ENCODE measurements around the gene ATXN1. TPM values are rescaled to one million over a fixed set of nuclear protein-coding genes. Genes with fewer than 3 reads are reported as not detected.
"Not testable (repeated sequence)": the region's sequence is repeated elsewhere in the genome, so short reads cannot be mapped to it uniquely, and the experiment has no call there.

ATXN1 gene
- total RNA-seq, 2 donors from 2014 or later, result 56.4 to 103 TPM

DNA sequence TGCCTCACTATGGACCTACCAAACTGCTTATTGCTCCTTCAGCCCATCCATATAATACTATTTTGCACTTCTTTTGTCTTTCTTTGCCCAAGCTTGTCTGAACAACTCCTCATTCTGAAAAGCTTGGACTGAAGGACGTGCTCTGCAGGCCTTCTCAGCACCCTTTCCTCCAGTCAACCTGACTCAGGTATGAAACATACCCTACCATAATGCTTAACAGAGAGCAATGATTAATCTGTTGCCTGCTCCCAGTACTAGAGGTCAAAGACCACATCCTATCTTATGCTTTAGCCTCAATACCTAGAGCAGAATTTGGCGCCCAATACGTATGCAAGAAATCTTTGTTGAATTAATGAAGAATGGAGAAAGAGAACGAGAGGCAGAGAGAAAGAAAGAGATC, 55.2 kb downstream of the ATXN1 start:
- ATAC-seq, result no peak
- Mint-ChIP-seq H3K9me3 (no peaks in the 10 kb centered on the region), H3K4me3 (peak overlapping the region; percentile 52), H3K27ac (peak overlapping the region; percentile 16 to 32), H3K4me1 (ENCODE audit: low read depth in 2 of 2) (peaks cover 41 to 61% of the 10 kb centered on the region in 2 donors), H3K36me3 (peaks cover 4% of the 10 kb centered on the region), H3K27me3 (no peaks in the 10 kb centered on the region)
- DNase-seq (ENCODE audit: low spot score), result no peak

DNA sequence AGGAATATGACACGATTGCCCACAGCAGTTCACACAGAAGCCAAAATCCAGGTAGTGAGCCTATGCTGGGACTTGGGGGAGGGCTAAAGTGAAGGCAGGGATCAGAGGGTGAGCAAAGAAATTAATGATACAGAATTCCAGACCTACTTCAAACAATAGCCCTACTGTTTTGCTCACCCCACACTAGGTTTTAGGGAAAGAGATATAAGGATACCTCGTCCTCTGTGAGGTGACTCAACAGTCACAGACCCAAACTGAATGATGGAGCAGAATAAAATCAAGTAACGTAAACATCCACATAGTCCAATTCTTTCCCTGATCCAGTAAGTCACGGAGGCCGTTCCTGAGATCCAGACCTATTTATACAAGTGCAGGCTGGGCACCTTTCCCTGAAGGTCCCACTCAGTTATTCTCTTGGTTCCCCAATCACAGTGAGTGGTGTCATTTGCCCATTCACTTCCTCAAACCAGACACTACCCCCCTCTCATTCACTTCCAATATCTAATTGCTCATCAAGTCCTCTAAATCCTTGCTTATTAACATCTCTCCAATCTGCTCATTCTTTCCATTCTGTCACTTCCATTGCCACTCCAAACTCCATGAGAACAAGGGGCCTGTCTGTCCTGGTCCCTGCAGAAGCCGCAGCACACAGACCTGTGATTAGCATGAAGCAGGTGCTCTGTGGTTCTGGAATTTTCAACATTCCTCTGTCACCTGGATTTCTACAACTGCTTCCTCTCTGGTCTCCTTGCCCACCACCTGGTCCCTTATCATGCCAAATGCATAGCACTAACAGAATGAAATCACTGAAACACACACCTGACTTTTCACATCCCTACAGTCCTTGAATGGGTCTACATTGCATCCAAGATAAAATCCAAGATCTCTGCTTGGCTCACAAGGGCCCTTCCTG, 55.9 kb downstream of the ATXN1 start:
- Mint-ChIP-seq H3K27ac (peak overlapping the region; percentile 65 to 70), H3K9me3 (no peaks in the 10 kb centered on the region), H3K27me3 (no peaks in the 10 kb centered on the region), H3K36me3 (peaks cover 4% of the 10 kb centered on the region), H3K4me1 (ENCODE audit: low read depth in 2 of 2) (peaks cover 48 to 68% of the 10 kb centered on the region in 2 donors), H3K4me3 (peak overlapping the region; percentile 86)
- ATAC-seq, result no peak
- no peak for DNase-seq (ENCODE audit: low spot score)

DNA sequence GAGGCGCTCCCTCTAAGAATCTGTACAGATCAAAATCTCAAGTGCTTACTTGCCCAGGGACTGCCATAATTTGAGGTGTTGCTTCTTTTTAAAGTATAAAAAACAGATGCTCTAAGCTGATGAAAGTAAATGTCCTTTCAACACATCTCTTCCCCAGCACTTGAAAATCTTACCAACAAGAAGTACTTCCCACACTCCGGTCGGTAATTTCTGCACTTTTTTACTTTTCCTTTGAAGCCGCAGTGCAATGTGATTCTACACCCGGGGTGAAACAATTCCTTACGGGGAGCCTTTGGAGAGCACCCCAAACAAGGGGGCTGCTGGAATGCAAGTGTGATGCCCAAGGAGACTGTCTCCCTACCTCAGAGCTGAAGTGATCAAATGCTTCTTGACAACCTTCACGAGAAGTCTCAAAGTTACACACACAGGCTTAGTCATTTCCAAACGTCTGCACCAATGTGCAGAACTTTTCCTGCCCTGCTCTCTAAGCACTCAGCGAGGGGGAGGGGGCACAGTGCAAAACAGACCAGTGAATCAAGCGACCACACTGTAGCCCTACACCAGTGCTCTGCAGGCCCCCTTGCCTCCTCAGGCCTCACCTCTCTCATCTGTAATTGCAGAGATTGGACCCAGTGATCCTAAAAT, 56.7 kb downstream of the ATXN1 start:
- H3K9me3 Mint-ChIP-seq, result no peaks in the 10 kb centered on the region
- peak overlapping the region; percentile 86 for H3K4me3 Mint-ChIP-seq
- H3K36me3 Mint-ChIP-seq, result peaks cover 4% of the 10 kb centered on the region
- no peaks in the 10 kb centered on the region for H3K27me3 Mint-ChIP-seq
- peaks cover 57 to 77% of the 10 kb centered on the region in 2 donors for H3K4me1 Mint-ChIP-seq (ENCODE audit: low read depth in 2 of 2)
- H3K27ac Mint-ChIP-seq, result peak overlapping the region; percentile 65 to 70
- ATAC-seq, result peak; percentile 74 to 92
- DNase-seq (ENCODE audit: low spot score), result no peak

DNA sequence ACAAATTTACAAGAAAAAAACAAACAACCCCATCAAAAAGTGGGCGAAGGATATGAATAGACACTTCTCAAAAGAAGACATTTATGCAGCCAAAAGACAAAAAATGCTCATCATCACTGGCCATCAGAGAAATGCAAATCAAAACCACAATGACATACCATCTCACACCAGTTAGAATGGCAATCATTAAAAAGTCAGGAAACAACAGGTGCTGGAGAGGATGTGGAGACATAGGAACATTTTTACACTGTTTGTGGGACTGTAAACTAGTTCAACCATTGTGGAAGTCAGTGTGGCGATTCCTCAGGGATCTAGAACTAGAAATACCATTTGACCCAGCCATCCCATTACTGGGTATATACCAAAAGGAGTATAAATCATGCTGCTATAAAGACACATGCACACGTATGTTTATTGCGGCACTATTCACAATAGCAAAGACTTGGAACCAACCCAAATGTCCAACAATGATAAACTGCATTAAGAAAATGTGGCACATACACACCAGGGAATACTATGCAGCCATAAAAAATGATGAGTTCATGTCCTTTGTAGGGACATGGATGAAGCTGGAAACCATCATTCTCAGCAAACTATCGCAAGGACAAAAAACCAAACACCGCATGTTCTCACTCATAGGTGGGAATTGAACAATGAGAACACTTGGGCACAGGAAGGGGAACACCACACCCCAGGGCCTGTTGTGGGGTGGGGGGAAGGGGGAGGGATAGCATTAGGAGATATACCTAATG, 58.5 kb downstream of the ATXN1 start:
- H3K27ac Mint-ChIP-seq; ATAC-seq; H3K36me3 Mint-ChIP-seq; H3K4me3 Mint-ChIP-seq; H3K9me3 Mint-ChIP-seq; DNase-seq (ENCODE audit: low spot score); H3K27me3 Mint-ChIP-seq: not testable (repeated sequence)
- peaks cover 68 to 83% of the 10 kb centered on the region in 2 donors for H3K4me1 Mint-ChIP-seq (ENCODE audit: low read depth in 2 of 2)

DNA sequence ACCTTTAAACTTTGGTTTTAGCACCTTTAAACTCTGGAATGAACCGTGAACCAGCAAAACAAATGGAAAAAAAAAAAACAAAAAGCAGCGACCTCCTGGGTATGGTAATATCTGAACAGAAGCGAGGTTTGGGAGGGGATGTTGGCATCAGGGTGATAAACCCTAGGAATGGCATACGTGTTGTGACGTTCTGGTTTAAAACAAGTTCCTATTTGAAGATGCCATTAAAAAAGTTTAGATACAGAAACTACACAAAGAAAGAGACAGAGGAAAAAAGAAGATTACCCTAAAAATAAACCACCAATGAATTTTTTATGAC, 60.4 kb downstream of the ATXN1 start:
- H3K4me1 Mint-ChIP-seq (ENCODE audit: low read depth in 2 of 2), result peaks cover 65 to 80% of the 10 kb centered on the region in 2 donors
- peak overlapping the region; percentile 85 for H3K4me3 Mint-ChIP-seq
- DNase-seq (ENCODE audit: low spot score), result no peak
- H3K9me3 Mint-ChIP-seq, result no peaks in the 10 kb centered on the region
- H3K27me3 Mint-ChIP-seq, result no peaks in the 10 kb centered on the region
- peak overlapping the region; percentile 82 to 94 for H3K27ac Mint-ChIP-seq
- H3K36me3 Mint-ChIP-seq, result no peaks in the 10 kb centered on the region
- peak in 1 of 2 donors; percentile 59 for ATAC-seq

DNA sequence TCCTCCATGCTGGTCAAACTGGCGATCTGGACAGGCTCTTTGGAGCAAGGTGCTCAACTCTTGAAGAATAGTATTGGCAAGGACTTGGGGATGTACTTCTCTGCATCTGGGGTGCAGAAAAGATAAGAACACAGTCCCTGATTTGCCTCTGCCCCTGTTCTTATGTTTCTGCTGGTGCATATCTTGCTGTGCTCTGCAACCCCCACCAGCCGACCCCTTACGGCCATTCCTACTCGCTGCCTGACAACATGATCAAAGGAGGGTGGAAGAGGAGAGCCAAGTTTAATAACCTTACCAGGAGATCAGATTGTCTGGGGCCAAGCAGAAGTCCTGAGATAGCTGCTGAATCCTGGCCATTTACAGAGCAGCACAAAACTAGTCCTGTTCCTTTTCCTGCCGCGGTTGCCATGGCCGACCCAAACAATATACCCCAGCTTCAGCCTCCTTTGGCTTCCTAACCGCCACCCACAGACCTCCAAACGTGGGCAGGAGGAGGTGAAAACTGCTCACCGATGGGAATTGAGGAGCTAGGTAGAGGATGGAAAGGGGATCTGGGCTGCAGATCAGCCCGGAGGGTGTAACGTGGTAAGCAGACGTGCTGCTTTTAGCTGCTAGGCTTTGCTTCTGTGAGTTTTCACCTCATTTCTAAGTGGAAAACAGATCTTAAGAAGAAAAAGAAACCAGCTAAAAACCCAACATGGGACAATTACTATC, 60.9 kb downstream of the ATXN1 start:
- Mint-ChIP-seq H3K36me3 (no peaks in the 10 kb centered on the region), H3K27ac (peak overlapping the region; percentile 82 to 94), H3K4me1 (ENCODE audit: low read depth in 2 of 2) (peaks cover 62 to 78% of the 10 kb centered on the region in 2 donors), H3K9me3 (no peaks in the 10 kb centered on the region), H3K27me3 (no peaks in the 10 kb centered on the region), H3K4me3 (peak overlapping the region; percentile 85)
- peak in 1 of 2 donors; percentile 55 for ATAC-seq
- peak; percentile 64 for DNase-seq (ENCODE audit: low spot score)

DNA sequence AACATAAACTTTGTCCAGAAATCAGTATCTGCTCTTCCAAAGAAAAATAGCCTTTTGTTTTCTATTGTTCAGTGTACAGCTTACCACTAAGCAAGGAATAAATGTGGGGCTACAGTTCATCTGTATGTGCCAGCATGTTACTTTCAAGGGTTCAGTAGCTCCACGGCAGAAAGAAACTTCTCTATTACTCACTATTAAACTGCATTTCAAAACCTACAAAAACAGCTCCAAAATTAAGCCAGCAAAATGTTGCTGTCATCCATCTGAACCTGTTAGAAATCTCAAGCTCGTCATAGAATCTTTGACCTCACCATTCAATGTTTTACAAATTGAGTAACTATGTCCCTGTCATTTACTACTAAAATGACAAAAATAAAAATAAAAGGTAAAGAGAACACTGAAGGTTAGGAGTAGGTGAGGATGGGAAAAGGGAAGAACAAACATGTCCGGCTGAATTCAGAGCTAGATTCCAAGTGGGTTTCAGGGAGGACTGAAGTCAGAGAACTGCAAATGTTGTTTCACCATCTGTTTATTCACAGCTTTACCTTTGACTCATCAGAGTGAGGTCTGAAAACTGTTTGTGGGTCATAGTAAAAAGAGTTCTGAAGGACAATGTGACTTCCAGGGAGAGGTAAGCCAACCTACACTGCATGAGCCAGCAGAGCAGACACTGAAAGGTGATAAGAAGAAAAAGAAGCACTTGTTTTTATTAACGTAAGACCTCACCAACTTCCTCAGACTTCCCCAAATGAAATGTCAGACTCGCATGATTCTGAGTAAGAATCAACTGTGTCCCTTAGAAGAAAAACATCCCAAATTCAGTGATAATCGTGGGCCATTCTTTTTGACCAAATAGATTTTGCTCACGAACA, 62.0 kb downstream of the ATXN1 start:
- ATAC-seq, result peak; percentile 81 to 85
- Mint-ChIP-seq H3K4me3 (peak overlapping the region; percentile 85), H3K27ac (peak overlapping the region; percentile 82 to 94), H3K27me3 (no peaks in the 10 kb centered on the region), H3K4me1 (ENCODE audit: low read depth in 2 of 2) (peaks cover 62 to 78% of the 10 kb centered on the region in 2 donors), H3K9me3 (no peaks in the 10 kb centered on the region), H3K36me3 (no peaks in the 10 kb centered on the region)
- DNase-seq (ENCODE audit: low spot score), result no peak

DNA sequence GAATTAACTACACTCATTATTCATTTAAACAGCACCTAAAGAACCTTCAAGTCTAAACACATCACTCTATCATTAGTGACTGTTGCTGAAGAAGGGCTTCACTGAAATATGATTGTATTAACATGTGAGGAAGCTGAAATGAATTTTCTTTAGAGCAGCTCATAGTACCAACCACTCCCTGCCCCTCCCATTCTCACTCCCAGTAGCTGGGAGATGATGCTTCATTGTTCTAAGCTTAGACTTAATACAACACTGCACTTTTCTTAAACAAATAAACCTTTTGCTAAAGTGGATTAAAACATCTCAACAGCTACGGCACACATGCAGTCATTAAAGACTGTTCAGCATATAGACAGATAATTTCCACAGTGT, 63.1 kb downstream of the ATXN1 start:
- DNase-seq (ENCODE audit: low spot score), result no peak
- no peaks in the 10 kb centered on the region for H3K27me3 Mint-ChIP-seq
- H3K4me1 Mint-ChIP-seq (ENCODE audit: low read depth in 2 of 2), result peaks cover 67 to 75% of the 10 kb centered on the region in 2 donors
- peak overlapping the region; percentile 82 to 94 for H3K27ac Mint-ChIP-seq
- no peak for ATAC-seq
- H3K9me3 Mint-ChIP-seq, result no peaks in the 10 kb centered on the region
- H3K36me3 Mint-ChIP-seq, result no peaks in the 10 kb centered on the region
- peak overlapping the region; percentile 85 for H3K4me3 Mint-ChIP-seq

DNA sequence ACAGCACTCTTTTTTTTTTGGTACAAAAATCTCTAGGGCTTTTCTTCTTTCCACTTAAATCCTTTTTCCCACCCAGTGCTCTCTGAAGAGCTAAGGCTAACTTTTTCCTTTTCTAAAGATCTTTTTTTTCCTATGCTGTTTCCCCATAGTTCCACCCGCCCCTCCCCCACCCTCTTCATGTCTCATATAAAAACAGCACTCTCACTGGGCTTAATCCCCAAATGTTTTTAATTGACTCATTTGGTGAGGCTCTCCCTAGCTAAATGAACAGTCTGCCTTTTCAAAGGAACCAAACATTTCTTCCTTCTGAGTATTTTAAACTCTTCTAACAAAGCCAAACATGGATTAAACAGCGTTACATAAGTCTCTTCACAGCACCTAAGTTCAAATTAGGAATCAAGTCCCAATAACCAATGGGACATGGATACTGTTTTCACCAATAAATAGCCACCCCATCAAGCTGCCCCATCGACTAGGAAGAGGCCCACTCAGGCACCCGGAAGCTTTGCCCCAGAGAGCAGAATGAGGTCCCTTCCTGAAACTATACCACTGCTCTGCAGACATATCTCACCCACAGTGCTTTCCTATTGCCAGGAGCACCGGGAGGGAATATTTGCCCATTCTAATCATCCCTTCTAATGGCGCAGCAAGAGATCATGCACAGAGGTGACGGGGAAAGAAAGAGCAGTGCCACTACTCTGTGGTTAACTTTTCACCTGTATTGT, 63.7 kb downstream of the ATXN1 start:
- no peak for DNase-seq (ENCODE audit: low spot score)
- peak overlapping the region; percentile 85 for H3K4me3 Mint-ChIP-seq
- peaks cover 65 to 75% of the 10 kb centered on the region in 2 donors for H3K4me1 Mint-ChIP-seq (ENCODE audit: low read depth in 2 of 2)
- no peaks in the 10 kb centered on the region for H3K9me3 Mint-ChIP-seq
- H3K27me3 Mint-ChIP-seq, result no peaks in the 10 kb centered on the region
- no peak for ATAC-seq
- H3K36me3 Mint-ChIP-seq, result no peaks in the 10 kb centered on the region
- H3K27ac Mint-ChIP-seq, result peak overlapping the region; percentile 82 to 94

DNA sequence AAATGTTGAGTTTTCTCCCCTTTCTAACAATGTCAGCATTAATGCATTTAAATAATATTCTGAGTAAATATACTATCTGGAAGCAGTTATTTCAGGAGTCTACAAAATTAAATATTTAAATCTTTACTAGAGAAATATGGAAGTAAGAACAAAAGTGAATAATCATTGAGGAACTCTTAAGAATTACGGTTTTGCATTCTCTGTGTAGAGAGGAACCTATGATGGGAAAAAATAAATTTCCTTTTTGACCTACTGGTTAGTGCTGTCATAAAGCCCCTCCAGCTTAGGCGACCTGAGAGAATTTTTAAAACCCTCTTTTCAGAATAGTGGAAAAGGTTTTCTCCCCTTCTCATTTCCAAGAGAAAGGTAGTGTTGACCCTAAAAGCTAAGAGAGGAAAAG, 64.8 kb downstream of the ATXN1 start:
- no peaks in the 10 kb centered on the region for H3K36me3 Mint-ChIP-seq
- no peak overlapping the region for H3K4me3 Mint-ChIP-seq
- peak overlapping the region; percentile 82 to 94 for H3K27ac Mint-ChIP-seq
- no peaks in the 10 kb centered on the region for H3K27me3 Mint-ChIP-seq
- H3K9me3 Mint-ChIP-seq, result no peaks in the 10 kb centered on the region
- no peak for DNase-seq (ENCODE audit: low spot score)
- no peak for ATAC-seq
- H3K4me1 Mint-ChIP-seq (ENCODE audit: low read depth in 2 of 2), result peaks cover 65 to 75% of the 10 kb centered on the region in 2 donors

DNA sequence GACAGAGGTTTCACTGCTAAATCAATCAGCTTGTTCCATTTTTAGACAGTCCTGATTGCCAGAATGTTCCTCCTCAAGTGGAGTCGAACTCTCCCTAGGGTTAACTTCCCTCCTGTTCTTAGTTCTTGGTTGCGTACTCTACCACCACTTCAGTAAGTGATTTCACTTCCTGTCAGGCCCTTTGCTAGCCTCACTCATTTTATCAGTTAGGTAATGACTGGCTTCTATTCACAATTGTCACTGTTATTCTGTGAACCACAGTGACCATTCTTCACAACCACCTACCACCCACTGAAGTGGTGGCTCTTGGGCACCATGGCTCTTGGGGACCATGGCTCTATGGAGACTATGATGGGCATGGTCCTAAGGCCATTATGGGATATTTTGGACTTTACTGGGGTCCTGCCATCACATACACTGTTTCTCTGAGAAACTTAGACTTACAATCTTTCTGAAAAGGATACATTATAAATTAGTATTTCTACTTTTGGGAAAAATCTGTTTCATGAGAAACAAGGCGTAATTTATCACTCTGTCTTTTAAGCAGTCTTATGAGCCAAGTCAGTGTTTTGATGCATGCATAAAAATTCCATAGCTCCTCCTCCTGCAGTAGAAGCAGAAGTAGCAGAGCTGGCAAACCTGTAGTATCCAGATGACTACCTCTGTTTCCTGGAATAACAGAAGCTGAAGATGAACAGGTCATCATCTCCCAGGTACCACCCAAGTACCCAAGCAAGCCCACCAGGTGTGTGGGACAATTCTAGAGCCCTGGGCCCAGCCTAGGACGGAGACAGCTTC, 66.3 kb downstream of the ATXN1 start:
- peak overlapping the region; percentile 84 to 91 for H3K27ac Mint-ChIP-seq
- ATAC-seq (peak; percentile 85 to 87), DNase-seq (ENCODE audit: low spot score) (peak; percentile 82)
- H3K4me3 Mint-ChIP-seq, result peak overlapping the region; percentile 67
- H3K9me3 Mint-ChIP-seq, result no peaks in the 10 kb centered on the region
- peaks cover 64 to 75% of the 10 kb centered on the region in 2 donors for H3K4me1 Mint-ChIP-seq (ENCODE audit: low read depth in 2 of 2)
- peaks cover 6% of the 10 kb centered on the region for H3K36me3 Mint-ChIP-seq
- no peaks in the 10 kb centered on the region for H3K27me3 Mint-ChIP-seq

Data from natural killer cell treated with Interleukin-12 subunit alpha and Interleukin-12 subunit beta and Interleukin-15 and Interleukin-18, amount 100 ng/mL, for 72 hours (primary cell).